RPMI8226 (cell line): ENCODE data around the gene MSL1.

Experiments
- DNase-seq: peaks from one replicate; pipeline ENCODE4 v3.0.0-alpha.2; 2015

Gene MSL1

GRCh38 chr17:40179923-40180659 lies 58.3 kb downstream of the MSL1 start:
- no peak for DNase-seq

GRCh38 chr17:40180694-40181093 lies 58.9 kb downstream of the MSL1 start:
- DNase-seq: no peak

- DNase-seq: no peak
These were observed 59.4 kb downstream of the MSL1 start for GRCh38 chr17:40181205-40181604.

DNA sequence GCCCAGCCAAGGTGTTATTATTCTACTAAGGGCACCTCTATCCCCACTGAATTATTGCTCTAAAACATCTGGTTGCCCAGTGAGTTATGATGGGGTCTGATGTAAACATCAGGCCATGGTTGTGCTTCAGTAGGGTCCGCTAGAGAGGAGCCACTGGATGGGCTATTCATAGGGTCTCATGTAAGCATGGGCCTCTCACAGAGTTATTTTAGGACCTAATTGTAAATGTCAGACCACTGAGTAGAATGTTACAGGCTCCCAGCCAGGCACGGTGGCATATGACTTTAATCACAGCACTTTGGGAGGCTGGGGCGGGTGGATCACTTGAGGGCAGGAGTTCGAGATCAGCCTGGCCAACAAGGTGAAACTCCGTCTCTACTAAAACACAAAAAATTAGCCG lies 60.8 kb downstream of the MSL1 start:
- no peak for DNase-seq
